NCI-H128 (cell line): Measurements from ENCODE around the gene ELMO2.

ENCODE experiments used
- DNase-seq: peaks from one replicate; lab custom pipeline; 2025; ENCODE audit not compliant: unreplicated experiment; lab: John Stamatoyannopoulos, UW

ELMO2 gene

GRCh38 chr20:46353500-46354206 is 52.8 kb downstream of the ELMO2 start:
- DNase-seq = no peak

DNA sequence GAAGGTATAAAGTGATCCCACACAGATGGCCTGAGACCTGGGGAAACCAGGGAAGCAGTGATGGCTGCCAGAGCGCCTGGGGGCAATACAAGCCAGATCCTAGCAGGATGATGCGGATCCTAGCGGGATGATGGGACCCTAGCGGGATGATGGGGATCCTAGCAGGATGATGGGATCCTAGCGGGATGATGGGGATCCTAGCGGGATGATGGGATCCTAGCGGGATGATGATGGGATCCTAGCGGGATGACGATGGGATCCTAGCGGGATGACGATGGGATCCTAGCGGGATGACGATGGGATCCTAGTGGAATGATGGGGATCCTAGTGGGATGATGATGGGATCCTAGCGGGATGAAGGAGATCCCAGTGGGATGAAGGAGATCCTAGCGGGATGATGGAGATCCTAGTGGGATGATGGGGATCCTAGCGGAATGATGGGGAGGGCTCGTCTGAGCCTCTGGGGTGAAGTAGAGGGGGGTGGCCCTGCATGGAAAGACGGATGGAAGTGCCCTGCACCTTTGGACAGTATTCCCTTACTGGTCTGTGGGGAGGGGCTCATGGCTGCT is 54.0 kb downstream of the ELMO2 start:
- DNase-seq = no peak

DNA sequence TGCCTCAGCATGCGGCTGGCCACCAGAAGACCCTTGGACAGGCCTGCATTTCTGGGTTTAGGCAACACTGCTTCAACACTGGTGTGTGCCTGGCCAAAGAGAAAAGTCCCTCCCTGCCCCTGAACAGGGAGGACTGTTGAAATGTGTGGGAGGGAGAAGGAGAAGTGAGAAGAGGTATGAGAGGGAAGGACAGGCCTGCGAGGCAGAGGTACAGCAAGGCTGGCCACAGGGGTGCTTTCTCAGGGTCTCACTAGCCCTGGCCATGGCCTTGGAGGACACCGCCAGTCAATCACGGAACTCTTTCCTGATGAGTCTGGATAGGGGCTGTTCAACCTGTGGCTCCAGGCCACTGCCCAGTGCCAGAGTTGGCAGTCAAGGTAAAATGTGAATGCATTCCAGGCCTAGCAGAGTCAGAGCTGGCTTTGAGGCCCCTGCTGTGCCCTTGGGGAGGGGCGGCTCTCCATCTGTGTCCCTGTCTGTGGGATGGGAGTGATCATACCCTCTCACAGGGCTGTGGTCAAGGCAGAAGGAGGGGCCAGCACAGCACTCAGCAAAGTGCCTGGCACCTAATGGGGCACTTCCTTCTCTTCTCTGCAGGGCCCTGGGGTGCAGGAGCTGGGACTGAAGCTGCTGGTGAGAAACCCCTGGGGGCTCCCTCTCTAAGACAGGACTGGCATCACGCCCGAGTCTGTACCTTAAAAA is 54.9 kb downstream of the ELMO2 start:
- DNase-seq = no peak

- no peak for DNase-seq
Observed at GRCh38 chr20:46350986-46351267, 55.5 kb downstream of the ELMO2 start.

DNA sequence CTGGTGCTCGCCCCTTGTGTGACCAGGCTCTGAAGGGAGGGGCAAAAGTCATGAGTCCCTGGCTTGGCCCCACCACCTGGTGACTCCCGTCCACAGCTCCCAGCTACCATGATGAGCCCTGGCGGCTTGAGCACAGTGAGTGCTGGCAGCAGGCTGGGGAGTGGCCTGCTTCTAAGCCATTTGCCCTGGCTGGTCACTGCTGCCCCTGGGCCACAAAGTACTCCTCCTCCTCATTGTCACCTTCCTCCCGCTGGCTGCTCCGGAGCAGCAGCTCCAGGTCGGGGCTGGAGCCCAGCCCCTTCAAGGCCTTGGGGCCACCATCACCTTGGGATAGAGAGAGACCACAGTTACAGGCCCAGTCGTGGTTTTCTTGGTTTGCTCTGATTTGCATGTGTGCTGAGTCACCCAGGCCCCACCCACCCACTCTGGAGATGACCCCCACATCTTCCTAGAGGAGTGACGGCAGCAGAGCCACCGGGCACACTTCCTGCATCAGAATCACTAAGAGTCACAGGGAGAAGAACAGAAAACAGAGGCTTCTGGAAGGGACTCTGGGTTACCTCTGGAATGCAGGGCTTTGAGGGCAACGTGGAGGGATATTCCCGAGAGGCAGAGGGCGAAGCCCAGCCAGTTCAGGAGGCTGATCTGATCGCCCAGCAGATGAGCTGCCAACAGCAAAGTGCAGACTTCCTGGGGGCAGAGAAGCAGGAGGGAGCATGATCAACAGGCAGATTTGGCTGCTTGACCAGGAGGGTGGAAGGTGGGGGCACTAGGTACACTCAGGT is 56.0 kb downstream of the ELMO2 start:
- DNase-seq = no peak

DNA sequence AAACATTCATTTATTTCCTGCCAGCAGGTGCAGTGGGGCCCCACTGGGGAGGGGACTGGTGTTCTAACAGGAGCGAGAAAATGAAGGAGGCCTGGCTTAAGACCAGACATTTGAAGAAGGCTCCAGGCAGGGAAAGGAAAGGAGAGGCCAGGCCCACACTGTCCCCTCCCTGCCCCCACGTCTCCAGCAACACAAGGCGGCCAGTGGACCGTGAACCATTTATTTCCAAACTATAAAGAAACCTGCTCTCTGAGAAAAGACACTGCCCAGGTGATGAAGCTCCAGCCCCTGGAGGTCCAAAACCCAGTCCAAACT is 56.7 kb downstream of the ELMO2 start:
- no peak for DNase-seq

DNA sequence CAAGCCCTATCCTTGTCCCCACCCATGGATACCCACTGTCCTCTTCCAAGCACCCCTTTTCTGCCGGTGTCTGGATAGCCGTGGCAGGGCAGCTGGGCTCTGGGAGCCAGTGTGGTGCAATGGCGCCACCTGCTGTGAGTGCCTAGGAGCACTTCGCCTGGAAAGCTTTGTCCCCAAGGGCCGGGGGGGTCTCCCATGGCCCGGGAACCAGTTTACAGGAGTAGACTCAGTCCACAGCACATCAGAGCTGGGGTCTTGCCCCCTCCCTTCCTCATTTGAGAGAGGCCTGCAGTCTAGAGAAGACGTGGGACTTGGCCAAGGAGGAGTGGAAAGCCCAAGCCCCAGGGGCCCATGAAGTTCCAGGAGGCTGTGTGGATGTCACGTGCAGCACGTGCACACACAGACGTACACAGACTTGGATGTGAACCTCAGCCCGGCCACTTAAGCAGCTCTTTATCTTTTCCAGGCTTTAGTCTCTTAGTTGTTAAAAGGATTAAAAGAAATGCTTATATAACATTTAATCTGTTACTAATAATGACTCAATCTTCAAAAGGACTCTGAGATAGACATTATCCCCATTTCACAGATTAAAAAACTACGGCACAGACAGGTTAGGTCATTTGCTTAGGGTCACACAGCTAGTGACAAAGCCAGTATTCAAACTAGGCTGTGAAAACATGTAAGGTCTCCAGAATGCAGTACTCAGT is 57.2 kb downstream of the ELMO2 start:
- DNase-seq = peak; percentile 44

DNA sequence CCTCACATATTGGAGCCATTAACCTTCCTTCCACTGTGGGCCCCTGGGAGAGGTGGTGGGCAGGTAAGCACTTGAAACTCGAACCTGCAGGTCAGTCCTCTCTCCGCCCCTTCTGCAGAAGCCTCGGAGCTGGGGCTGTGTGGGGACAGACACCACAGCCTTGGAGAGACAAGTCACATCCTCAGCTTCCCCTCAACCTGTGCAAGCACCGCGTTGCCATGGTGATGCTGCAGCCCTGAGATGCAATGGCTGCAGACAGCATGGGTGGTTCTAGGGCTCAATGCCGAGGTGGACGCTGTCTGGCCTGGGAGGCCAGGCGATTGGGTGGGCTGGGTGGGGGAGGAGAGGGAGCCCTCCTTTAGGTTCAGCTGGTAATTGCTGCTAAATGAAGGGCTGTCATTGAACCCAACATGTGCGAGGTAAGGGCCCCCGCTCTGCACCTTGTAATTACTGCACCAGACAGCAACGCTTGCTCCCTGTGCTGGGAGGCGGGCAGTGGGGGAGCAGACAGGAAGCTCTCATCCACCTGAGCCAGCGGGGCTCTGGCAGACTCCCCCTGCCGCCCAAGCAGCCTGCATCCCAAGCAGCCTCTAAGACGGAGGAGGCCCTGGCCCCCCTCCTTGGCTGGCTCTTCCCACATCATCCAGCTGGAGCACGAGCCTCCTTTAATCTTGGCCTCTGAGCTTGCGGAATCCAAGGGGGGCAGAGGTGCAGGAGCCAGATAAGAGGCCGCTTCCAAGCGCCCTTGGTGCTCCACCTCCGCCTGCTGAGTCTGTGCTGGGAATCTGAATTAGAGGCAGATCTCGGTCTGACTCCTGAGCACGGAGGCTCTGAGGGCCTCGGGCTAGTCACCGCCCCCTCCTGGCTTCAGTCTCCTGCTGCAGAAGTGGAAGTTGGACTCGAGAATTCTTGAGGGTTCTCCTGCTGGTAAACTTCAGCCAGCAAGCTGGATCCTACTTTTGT is 58.3 kb downstream of the ELMO2 start:
- DNase-seq = no peak

DNA sequence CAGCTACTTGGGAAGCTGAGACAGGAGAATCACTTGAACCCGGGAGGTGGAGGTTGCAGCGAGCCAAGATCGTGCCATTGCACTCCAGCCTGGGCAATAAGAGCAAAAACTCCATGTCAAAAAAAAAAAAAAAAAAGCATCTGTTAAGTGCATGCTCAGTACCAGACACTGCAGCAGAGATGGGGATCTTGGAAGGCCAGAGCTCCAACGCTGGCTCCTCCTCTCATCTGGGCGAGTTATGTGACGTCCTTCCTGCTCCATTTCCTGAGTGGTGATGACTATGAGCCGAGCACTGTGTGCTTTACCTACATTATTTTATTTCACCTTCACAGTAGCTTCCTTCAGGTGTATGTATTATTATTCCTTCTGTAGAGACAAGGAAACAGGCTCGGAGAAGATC is 59.6 kb downstream of the ELMO2 start:
- no peak for DNase-seq

DNA sequence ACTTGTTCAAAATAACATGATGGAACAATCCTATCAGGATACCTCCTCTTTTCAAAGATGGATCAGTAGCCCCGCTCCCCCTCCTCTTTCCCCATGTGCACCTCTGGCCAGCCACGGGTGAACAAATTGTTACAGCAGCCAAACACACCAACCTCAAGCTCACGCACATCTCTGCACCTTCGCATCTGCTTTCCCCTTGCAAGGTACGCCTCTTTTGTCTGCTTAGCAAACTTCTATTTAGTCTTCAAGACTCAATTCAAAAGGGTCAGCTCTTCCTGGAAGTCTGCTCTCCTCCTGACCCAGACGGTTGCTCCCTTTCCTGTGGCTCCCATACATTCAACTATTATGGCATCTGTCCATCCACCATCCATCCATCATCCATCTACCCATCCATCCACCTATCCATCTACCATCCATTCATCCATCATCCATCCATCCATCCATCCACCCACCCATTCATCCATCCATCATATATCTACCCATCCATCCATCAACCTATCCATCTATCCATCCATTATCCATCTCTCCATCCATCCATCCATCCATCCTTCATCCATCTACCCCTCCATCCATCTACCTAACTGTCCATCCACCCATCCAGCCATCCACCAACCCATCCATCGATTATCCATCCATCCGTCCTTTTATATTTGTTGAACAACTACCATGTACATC is 61.8 kb downstream of the ELMO2 start:
- no peak for DNase-seq

DNA sequence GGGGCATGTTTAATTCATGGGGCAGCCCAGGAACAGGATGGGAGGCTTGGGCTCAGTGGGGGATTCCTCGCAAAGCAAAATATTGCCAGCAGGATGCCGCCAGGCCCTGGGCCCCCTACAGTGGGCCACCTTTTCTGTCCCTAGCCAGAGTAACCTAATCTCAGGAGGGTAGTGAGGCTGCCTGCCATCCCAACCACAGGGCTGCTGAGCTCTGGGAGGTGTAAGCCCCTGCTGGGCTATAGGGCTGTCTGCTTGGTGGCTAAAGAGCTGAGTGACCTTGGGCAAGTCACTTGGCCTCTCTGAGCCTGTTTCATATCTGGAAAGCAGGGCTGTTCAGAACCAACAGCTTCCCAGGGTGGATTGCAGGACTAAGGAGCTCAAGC is 62.4 kb downstream of the ELMO2 start:
- DNase-seq = no peak

- no peak for DNase-seq
Observed at GRCh38 chr20:46343348-46343974, 63.0 kb downstream of the ELMO2 start.

- DNase-seq = no peak
Observed at GRCh38 chr20:46342451-46343347, 63.7 kb downstream of the ELMO2 start.

- DNase-seq = no peak
Observed at GRCh38 chr20:46342010-46342378, 64.4 kb downstream of the ELMO2 start.

GRCh38 chr20:46341074-46342009 is 65.1 kb downstream of the ELMO2 start:
- DNase-seq = no peak

DNA sequence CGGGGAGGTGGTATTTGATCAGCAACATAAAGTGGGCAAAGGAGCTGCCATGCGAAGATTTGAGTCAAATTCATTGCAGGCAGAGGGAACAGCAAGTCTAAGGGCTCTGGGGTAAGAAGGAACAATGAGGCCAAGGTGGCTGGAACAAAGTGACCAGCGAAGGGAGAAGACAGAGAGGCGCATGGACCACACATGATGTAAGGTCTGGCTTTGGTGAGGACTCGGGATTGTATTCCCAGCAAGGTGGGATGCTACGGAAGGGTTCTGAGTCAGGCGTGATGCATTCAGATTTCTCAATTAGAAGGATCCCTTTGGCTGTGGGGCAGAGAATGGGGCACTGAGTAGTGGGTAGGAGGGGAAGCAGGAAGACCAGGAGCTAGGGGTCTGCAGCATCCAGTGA is 67.4 kb downstream of the ELMO2 start:
- no peak for DNase-seq

DNA sequence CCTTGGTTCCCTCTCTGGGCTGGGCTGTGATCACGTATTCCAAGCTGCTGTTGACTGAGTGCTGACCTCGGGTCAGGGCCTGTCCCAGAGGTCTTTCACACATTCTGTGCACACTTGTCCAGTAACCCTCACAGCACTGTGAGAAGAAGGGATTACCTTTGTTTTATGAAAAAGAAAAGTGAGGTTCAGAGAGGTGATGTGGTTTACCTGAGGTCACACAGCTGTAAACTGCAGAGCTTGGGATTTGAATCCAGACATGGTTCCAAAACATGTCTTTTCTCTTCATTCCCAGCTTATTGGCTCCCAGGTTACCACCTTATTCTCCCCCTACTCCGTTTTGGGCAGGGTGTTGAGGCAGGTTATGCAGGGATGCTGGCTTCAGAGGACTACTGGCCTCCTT is 69.7 kb downstream of the ELMO2 start:
- DNase-seq = no peak
